GM12865 (cell line): ENCODE data around the gene FAM50A.

ENCODE experiments used
- DNase-seq: peaks from one replicate; pipeline ENCODE4 v3.0.0; 2010; ENCODE audit warnings: low read depth
- H3K4me3 ChIP-seq: 2 replicates; pipeline ENCODE4 v1.5.1; 2011; ENCODE audit warnings: mild to moderate bottlenecking, low read depth, low read length, control low read depth
- TF ChIP-seq, protein P1 (sequence below): IDR thresholded peaks from 2 replicates; pipeline ENCODE4 v1.5.1; 2011; ENCODE audit warnings: low read length, control low read depth, low read depth, inconsistent platforms; ENCODE audit not compliant: insufficient read depth; ENCODE audit errors: missing control alignments

Gene FAM50A

GRCh38 chrX:154459832-154460231 is 15.9 kb downstream of the FAM50A start:
- TF ChIP-seq, protein P1, sequence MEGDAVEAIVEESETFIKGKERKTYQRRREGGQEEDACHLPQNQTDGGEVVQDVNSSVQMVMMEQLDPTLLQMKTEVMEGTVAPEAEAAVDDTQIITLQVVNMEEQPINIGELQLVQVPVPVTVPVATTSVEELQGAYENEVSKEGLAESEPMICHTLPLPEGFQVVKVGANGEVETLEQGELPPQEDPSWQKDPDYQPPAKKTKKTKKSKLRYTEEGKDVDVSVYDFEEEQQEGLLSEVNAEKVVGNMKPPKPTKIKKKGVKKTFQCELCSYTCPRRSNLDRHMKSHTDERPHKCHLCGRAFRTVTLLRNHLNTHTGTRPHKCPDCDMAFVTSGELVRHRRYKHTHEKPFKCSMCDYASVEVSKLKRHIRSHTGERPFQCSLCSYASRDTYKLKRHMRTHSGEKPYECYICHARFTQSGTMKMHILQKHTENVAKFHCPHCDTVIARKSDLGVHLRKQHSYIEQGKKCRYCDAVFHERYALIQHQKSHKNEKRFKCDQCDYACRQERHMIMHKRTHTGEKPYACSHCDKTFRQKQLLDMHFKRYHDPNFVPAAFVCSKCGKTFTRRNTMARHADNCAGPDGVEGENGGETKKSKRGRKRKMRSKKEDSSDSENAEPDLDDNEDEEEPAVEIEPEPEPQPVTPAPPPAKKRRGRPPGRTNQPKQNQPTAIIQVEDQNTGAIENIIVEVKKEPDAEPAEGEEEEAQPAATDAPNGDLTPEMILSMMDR: no peak
- no peak for DNase-seq
- H3K4me3 ChIP-seq: no peak overlapping the region

- DNase-seq: no peak
- TF ChIP-seq, protein P1: no peak
- H3K4me3 ChIP-seq: no peak overlapping the region
These were observed 16.4 kb downstream of the FAM50A start for GRCh38 chrX:154460326-154460725.

GRCh38 chrX:154462396-154462795 is 18.5 kb downstream of the FAM50A start:
- H3K4me3 ChIP-seq: no peak overlapping the region
- TF ChIP-seq, protein P1: no peak
- DNase-seq: no peak

DNA sequence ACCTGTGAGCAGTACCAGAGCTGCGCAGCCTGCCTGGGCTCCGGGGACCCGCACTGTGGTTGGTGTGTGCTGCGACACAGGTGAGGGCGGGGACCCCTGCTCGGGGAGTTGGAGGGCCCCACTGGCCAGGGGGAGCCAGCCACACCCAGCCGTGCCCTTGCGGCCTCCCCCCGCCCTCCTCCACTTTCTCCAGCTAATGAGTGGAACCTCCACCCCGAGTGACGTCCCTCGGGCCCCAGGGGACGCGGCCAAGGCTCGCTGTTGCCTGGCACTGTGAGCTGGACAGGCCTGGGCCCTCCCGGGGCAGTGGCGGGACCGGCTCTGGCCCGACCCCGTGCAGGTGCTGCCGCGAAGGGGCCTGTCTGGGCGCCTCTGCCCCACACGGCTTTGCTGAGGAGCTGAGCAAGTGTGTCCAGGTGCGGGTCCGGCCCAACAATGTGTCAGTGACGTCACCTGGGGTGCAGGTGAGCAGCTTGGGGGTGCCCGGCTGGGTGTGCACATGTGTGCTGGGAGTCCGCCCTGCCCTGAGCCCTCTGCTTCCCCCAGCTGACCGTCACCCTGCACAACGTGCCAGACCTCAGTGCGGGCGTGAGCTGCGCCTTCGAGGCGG is 19.8 kb downstream of the FAM50A start:
- TF ChIP-seq, protein P1: no peak
- no peak overlapping the region for H3K4me3 ChIP-seq
- no peak for DNase-seq

GRCh38 chrX:154464806-154465365 is 20.9 kb downstream of the FAM50A start:
- no peak for DNase-seq
- no peak overlapping the region for H3K4me3 ChIP-seq
- TF ChIP-seq, protein P1: no peak

DNA sequence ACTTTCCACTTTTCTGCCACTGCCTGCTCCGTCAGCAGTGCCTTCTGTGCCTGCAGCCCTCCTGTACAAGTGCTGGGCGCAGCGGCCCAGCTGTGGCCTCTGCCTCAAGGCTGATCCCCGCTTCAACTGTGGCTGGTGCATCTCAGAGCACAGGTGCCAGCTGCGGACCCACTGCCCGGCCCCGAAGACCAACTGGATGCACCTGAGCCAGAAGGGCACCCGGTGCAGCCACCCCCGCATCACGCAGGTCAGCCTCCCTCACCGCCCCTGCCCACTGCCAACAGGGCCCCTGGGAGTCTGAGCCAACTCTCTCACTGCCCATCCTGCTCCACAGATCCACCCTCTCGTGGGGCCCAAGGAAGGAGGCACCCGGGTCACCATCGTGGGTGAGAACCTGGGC is 21.7 kb downstream of the FAM50A start:
- DNase-seq: no peak
- TF ChIP-seq, protein P1: no peak

GRCh38 chrX:154466036-154466435 is 22.1 kb downstream of the FAM50A start:
- no peak for DNase-seq
- H3K4me3 ChIP-seq: no peak overlapping the region
- TF ChIP-seq, protein P1: no peak

More for the DNA sequence above, 21.7 kb downstream of the FAM50A start:
- no peak overlapping the region for H3K4me3 ChIP-seq
